Progenitor cell of endocrine pancreas (in vitro differentiated cells): Measurements from ENCODE around the gene FBXO24. TPM values are rescaled to one million over a fixed set of nuclear protein-coding genes. Genes with fewer than 3 reads are reported as not detected.

ENCODE experiments used
- DNase-seq: peaks from one replicate; pipeline ENCODE4 v3.0.0; 2021; ENCODE audit warnings: low spot score; ENCODE audit not compliant: unreplicated experiment
- H3K27ac Mint-ChIP-seq: 2 replicates; pipeline ENCODE4 v1.8.0; 2021; ENCODE audit warnings: mild to moderate bottlenecking, moderate library complexity, mixed read lengths
- H3K27me3 Mint-ChIP-seq: 2 replicates; pipeline ENCODE4 v1.8.0; 2021; ENCODE audit warnings: mixed read lengths
- H3K36me3 Mint-ChIP-seq: 2 replicates; pipeline ENCODE4 v1.8.0; 2022; ENCODE audit warnings: mixed read lengths; ENCODE audit not compliant: insufficient read depth
- H3K4me1 Mint-ChIP-seq: 2 replicates; pipeline ENCODE4 v1.8.0; 2021; ENCODE audit warnings: low read depth, mixed read lengths
- H3K4me3 Mint-ChIP-seq: 2 replicates; pipeline ENCODE4 v1.8.0; 2021; ENCODE audit warnings: low read depth, mild to moderate bottlenecking, moderate library complexity, mixed read lengths
- H3K9me3 Mint-ChIP-seq: 2 replicates; pipeline ENCODE4 v1.8.0; 2021; ENCODE audit warnings: low read depth, mixed read lengths
- total RNA-seq: library from RNA; stranded (reverse); gene quantifications from 2 replicates; pipeline ENCODE4 v1.2.1, GENCODE V29; 2021
- TF ChIP-seq, protein P1 (sequence below): fragments of 200-600 bp; sonication (generic); IDR thresholded peaks from one replicate; pipeline ENCODE4 v1.5.0; 2021; ENCODE audit warnings: antibody characterized with exemption, mild to moderate bottlenecking; ENCODE audit not compliant: unreplicated experiment

The FBXO24 gene
- total RNA-seq, 1 donor from 2014 or later = 0.41 TPM

GRCh38 chr7:100565133-100565571 is 21.0 kb upstream of the FBXO24 start:
- Mint-ChIP-seq H3K4me3 (no peak overlapping the region), H3K27ac (no peak overlapping the region), H3K27me3 (no peaks in the 10 kb centered on the region), H3K36me3 (peaks cover 5% of the 10 kb centered on the region), H3K9me3 (no peaks in the 10 kb centered on the region), H3K4me1 (peaks cover 13% of the 10 kb centered on the region)
- TF ChIP-seq, protein P1, sequence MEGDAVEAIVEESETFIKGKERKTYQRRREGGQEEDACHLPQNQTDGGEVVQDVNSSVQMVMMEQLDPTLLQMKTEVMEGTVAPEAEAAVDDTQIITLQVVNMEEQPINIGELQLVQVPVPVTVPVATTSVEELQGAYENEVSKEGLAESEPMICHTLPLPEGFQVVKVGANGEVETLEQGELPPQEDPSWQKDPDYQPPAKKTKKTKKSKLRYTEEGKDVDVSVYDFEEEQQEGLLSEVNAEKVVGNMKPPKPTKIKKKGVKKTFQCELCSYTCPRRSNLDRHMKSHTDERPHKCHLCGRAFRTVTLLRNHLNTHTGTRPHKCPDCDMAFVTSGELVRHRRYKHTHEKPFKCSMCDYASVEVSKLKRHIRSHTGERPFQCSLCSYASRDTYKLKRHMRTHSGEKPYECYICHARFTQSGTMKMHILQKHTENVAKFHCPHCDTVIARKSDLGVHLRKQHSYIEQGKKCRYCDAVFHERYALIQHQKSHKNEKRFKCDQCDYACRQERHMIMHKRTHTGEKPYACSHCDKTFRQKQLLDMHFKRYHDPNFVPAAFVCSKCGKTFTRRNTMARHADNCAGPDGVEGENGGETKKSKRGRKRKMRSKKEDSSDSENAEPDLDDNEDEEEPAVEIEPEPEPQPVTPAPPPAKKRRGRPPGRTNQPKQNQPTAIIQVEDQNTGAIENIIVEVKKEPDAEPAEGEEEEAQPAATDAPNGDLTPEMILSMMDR = no peak
- no peak for DNase-seq

GRCh38 chr7:100566018-100566531 is 20.1 kb upstream of the FBXO24 start:
- Mint-ChIP-seq H3K36me3 (peaks cover 5% of the 10 kb centered on the region), H3K4me1 (peaks cover 13% of the 10 kb centered on the region), H3K27me3 (no peaks in the 10 kb centered on the region), H3K4me3 (no peak overlapping the region), H3K27ac (no peak overlapping the region), H3K9me3 (no peaks in the 10 kb centered on the region)
- TF ChIP-seq, protein P1 = no peak
- no peak for DNase-seq

DNA sequence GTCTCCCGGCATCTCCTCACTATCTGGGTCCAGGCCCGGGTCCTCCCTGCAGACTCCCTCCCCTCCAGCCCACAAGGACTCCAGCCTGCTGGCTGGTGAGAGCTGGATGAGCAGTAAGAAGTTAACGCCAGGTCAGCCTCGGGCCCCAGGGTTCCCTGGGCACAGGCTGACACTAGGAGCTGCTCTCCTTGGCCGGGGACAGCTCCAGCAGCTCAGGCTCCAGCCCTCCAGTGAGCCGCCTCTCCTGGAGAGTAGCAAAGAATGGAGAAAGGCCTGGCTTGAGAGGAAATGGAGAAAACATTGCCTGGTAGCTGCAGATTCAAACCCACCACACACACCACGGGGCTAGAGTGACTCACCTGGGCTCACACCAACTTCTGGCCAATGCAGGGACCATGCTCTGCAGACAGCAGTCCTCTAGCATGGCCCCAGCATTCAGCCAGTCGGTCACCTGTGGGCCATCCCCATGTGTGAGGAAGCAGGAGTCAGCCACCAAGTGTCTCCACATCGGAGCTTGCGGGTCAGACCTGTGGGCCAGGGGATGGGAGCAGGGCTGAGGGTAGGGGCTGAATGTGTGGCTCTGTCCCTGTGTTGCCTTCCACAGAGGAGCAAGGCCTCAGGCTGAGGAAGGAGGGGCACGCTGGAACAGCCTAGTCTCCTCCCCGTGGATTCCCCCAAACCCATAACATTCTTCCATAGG is 18.9 kb upstream of the FBXO24 start:
- Mint-ChIP-seq H3K27ac (no peak overlapping the region), H3K4me1 (peaks cover 19% of the 10 kb centered on the region), H3K9me3 (no peaks in the 10 kb centered on the region), H3K4me3 (no peak overlapping the region), H3K36me3 (peaks cover 5% of the 10 kb centered on the region), H3K27me3 (no peaks in the 10 kb centered on the region)
- TF ChIP-seq, protein P1 = no peak
- DNase-seq = no peak

- Mint-ChIP-seq H3K4me3 (no peak overlapping the region), H3K27ac (no peak overlapping the region), H3K4me1 (peaks cover 19% of the 10 kb centered on the region), H3K36me3 (peaks cover 5% of the 10 kb centered on the region), H3K9me3 (no peaks in the 10 kb centered on the region), H3K27me3 (no peaks in the 10 kb centered on the region)
- TF ChIP-seq, protein P1 = no peak
- no peak for DNase-seq
These were observed 18.4 kb upstream of the FBXO24 start for GRCh38 chr7:100567751-100568175.

DNA sequence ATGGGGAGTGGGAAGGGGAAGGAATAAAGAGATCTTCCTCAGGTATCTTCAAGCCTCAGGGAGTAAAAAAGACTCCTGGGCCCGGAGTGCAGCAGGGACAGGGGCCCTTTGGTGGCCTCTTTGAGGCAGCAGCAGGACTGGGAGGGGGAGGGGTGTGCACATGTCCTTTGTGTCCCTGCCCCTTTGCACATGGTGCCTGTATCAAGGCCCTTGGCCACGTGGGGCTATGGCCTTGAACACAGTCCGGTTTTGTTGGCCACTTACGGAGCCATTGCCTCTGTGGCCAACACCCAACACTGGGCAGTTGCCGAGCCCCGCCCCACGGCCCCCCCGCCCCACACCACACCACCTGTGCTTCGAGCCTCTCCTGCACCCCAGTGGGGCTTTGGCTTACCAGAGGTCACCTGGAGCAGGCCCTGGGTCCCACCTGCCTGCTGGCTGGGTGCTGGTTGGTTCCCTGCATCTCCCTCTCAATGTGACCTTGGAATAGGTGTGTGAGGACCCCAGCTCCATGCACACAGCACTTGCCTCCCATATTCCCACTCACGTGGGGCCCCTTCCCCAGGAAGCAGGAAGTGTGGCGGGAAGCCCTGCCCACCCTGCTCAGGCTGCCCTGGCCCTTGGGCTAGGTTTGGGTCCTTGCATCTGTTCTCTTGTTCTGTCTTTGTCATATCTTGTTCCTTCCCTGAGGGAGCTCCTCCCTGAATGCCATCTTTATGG is 17.8 kb upstream of the FBXO24 start:
- Mint-ChIP-seq H3K27ac (no peak overlapping the region), H3K4me1 (peaks cover 19% of the 10 kb centered on the region), H3K36me3 (peaks cover 4% of the 10 kb centered on the region), H3K9me3 (no peaks in the 10 kb centered on the region), H3K27me3 (no peaks in the 10 kb centered on the region), H3K4me3 (no peak overlapping the region)
- TF ChIP-seq, protein P1 = no peak
- DNase-seq = no peak
